CMK (cell line): Measurements from ENCODE around the gene SLC4A4.

Source experiments
- DNase-seq: peaks from one replicate; pipeline ENCODE4 v3.0.0-alpha.2; 2010; ENCODE audit warnings: low read depth

The SLC4A4 gene

GRCh38 chr4:71540749-71541269, 202.0 kb downstream of the SLC4A4 start:
- no peak for DNase-seq

GRCh38 chr4:71541541-71541940, 202.7 kb downstream of the SLC4A4 start:
- no peak for DNase-seq

GRCh38 chr4:71545168-71545567, 206.3 kb downstream of the SLC4A4 start:
- no peak for DNase-seq

GRCh38 chr4:71549516-71550160, 210.8 kb downstream of the SLC4A4 start:
- no peak for DNase-seq

- no peak for DNase-seq
Measured at GRCh38 chr4:71550220-71551165, 211.7 kb downstream of the SLC4A4 start.

- no peak for DNase-seq
Measured at GRCh38 chr4:71553605-71554004, 214.8 kb downstream of the SLC4A4 start.

GRCh38 chr4:71554025-71554424, 215.2 kb downstream of the SLC4A4 start:
- no peak for DNase-seq

GRCh38 chr4:71558248-71558647, 219.4 kb downstream of the SLC4A4 start:
- no peak for DNase-seq

- no peak for DNase-seq
Measured at GRCh38 chr4:71559957-71560571, 221.2 kb downstream of the SLC4A4 start.

- no peak for DNase-seq
Measured at GRCh38 chr4:71564775-71565174, 226.0 kb downstream of the SLC4A4 start.

- DNase-seq = no peak
Measured at GRCh38 chr4:71566856-71567255, 228.0 kb downstream of the SLC4A4 start.

- no peak for DNase-seq
Measured at GRCh38 chr4:71568131-71568530, 229.3 kb downstream of the SLC4A4 start.

- no peak for DNase-seq
Measured at GRCh38 chr4:71570492-71570891, 231.7 kb downstream of the SLC4A4 start.

GRCh38 chr4:71571346-71571745, 232.5 kb downstream of the SLC4A4 start:
- DNase-seq = no peak

GRCh38 chr4:71583971-71584370, 245.2 kb downstream of the SLC4A4 start:
- DNase-seq = no peak

- no peak for DNase-seq
Measured at GRCh38 chr4:71584585-71584984, 245.8 kb downstream of the SLC4A4 start.

GRCh38 chr4:71586087-71586763, 247.4 kb downstream of the SLC4A4 start:
- DNase-seq = no peak

- DNase-seq = no peak
Measured at GRCh38 chr4:71587995-71588394, 249.2 kb downstream of the SLC4A4 start.

- DNase-seq = no peak
Measured at GRCh38 chr4:71592793-71593192, 254.0 kb downstream of the SLC4A4 start.

GRCh38 chr4:71593311-71593710, 254.5 kb downstream of the SLC4A4 start:
- no peak for DNase-seq

GRCh38 chr4:71595576-71596108, 256.8 kb downstream of the SLC4A4 start:
- no peak for DNase-seq

GRCh38 chr4:71599578-71599977, 260.8 kb downstream of the SLC4A4 start:
- DNase-seq = no peak
